SH-SY5Y (cell line): ENCODE measurements around the gene MDM4.

Experiments used
- GATA2 ChIP-seq: IDR thresholded peaks from 2 replicates; pipeline ENCODE4 v1.6.1; 2011; ENCODE audit warnings: mild to moderate bottlenecking, low read depth, low read length
- GATA3 ChIP-seq: IDR thresholded peaks from 2 replicates; pipeline ENCODE4 v1.6.1; 2011; ENCODE audit warnings: low read depth, mild to moderate bottlenecking, low read length, moderate library complexity

The MDM4 gene

GRCh38 chr1:204560590-204561150 is 44.5 kb downstream of the MDM4 start:
- TF ChIP-seq GATA2 (no peak), GATA3 (no peak)

- TF ChIP-seq GATA3 (no peak), GATA2 (peak; percentile 21; the same call in 1 of the 2 replicates)
Observed at GRCh38 chr1:204562075-204562990, 46.1 kb downstream of the MDM4 start.

GRCh38 chr1:204563307-204563706 is 47.1 kb downstream of the MDM4 start:
- TF ChIP-seq GATA2 (no peak), GATA3 (no peak)

GRCh38 chr1:204563780-204564179 is 47.6 kb downstream of the MDM4 start:
- TF ChIP-seq GATA3 (no peak), GATA2 (no peak)

- TF ChIP-seq GATA3 (no peak), GATA2 (no peak)
Observed at GRCh38 chr1:204564835-204565234, 48.6 kb downstream of the MDM4 start.

- TF ChIP-seq GATA2 (peak; percentile 40; the same call in 1 of the 2 replicates), GATA3 (no peak)
Observed at GRCh38 chr1:204565617-204566582, 49.7 kb downstream of the MDM4 start.

- no peak for TF ChIP-seq GATA2
- TF ChIP-seq GATA3 = no peak
Observed at GRCh38 chr1:204566583-204566955, 50.4 kb downstream of the MDM4 start.

GRCh38 chr1:204567071-204567470 is 50.9 kb downstream of the MDM4 start:
- TF ChIP-seq GATA2 (no peak), GATA3 (no peak)

- TF ChIP-seq GATA2 = no peak
- no peak for TF ChIP-seq GATA3
Observed at GRCh38 chr1:204568576-204569315, 52.5 kb downstream of the MDM4 start.

GRCh38 chr1:204569478-204569877 is 53.3 kb downstream of the MDM4 start:
- no peak for TF ChIP-seq GATA3
- no peak for TF ChIP-seq GATA2

- TF ChIP-seq GATA2 (no peak), GATA3 (no peak)
Observed at GRCh38 chr1:204571128-204571527, 54.9 kb downstream of the MDM4 start.

- no peak for TF ChIP-seq GATA3
- TF ChIP-seq GATA2 = no peak
Observed at GRCh38 chr1:204571631-204572030, 55.4 kb downstream of the MDM4 start.

GRCh38 chr1:204572923-204573922 is 57.0 kb downstream of the MDM4 start:
- TF ChIP-seq GATA3 (no peak), GATA2 (0 out of 2 replicates have a peak, but pooled peaks have one; percentile 12)
